Activated naive CD8-positive, alpha-beta T cell treated with anti-CD3 and anti-CD28 coated beads for 36 hours (primary cell): ENCODE data around the gene CDC14B. TPM values are rescaled to one million over a fixed set of nuclear protein-coding genes. Genes with fewer than 3 reads are reported as not detected.
"Not testable (repeated sequence)": the region's sequence is repeated elsewhere in the genome, so short reads cannot be mapped to it uniquely, and the experiment has no call there.

Experiments used
- DNase-seq: peaks from one replicate; pipeline ENCODE4 v3.0.0; 2021
- H3K27ac Mint-ChIP-seq: one replicate; pipeline ENCODE4 v1.8.0; 2022; ENCODE audit warnings: mild to moderate bottlenecking, moderate library complexity, mixed read lengths
- H3K27me3 Mint-ChIP-seq: one replicate; pipeline ENCODE4 v1.8.0; 2022; ENCODE audit warnings: mild to moderate bottlenecking, mixed read lengths
- H3K36me3 Mint-ChIP-seq: one replicate; pipeline ENCODE4 v1.8.0; 2021; ENCODE audit warnings: mild to moderate bottlenecking, mixed read lengths
- H3K4me1 Mint-ChIP-seq: one replicate; pipeline ENCODE4 v1.8.0; 2021; ENCODE audit warnings: mixed read lengths
- H3K4me3 Mint-ChIP-seq: one replicate; pipeline ENCODE4 v1.8.0; 2022; ENCODE audit warnings: mild to moderate bottlenecking, moderate library complexity, mixed read lengths
- H3K9me3 Mint-ChIP-seq: one replicate; pipeline ENCODE4 v1.8.0; 2022; ENCODE audit warnings: mixed read lengths
- total RNA-seq, 2 experiments: library from RNA; stranded (reverse); gene quantifications; one replicate each; pipeline ENCODE4 v1.2.3, GENCODE V29; 2021

Gene CDC14B
- under 1 TPM; 0.56 to 0.70 TPM for total RNA-seq

GRCh38 chr9:96619491-96620180, at the start of gene CDC14B:
CDC14B (minus strand) TSS chr9:96619843; CDS start chr9:96619378, 465 bp downstream.
- no peak within 1 kb of the TSS for H3K27ac Mint-ChIP-seq
- H3K36me3 Mint-ChIP-seq: no peaks in the 10 kb centered on the region
- peaks cover 72% of the 10 kb centered on the region for H3K27me3 Mint-ChIP-seq

GRCh38 chr9:96668868-96669534, 49.4 kb upstream of the CDC14B start:
- no peak overlapping the region for H3K27ac Mint-ChIP-seq
- H3K4me1 Mint-ChIP-seq: no peaks in the 10 kb centered on the region
- no peak overlapping the region for H3K4me3 Mint-ChIP-seq
- H3K9me3 Mint-ChIP-seq: no peaks in the 10 kb centered on the region
- H3K36me3 Mint-ChIP-seq: no peaks in the 10 kb centered on the region
- peaks cover 30% of the 10 kb centered on the region for H3K27me3 Mint-ChIP-seq
- DNase-seq: no peak

More at GRCh38 chr9:96619491-96620180, at the start of gene CDC14B:
- Mint-ChIP-seq H3K4me3 (peak within 1 kb of the TSS; percentile 77), H3K9me3 (no peaks in the 10 kb centered on the region), H3K4me1 (peaks cover 14% of the 10 kb centered on the region)
- peak; percentile 75 for DNase-seq

GRCh38 chr9:96667363-96667728, 47.7 kb upstream of the CDC14B start:
- Mint-ChIP-seq H3K4me3 (peak overlapping the region; percentile 18), H3K27ac (no peak overlapping the region), H3K4me1 (no peaks in the 10 kb centered on the region), H3K27me3 (peaks cover 31% of the 10 kb centered on the region), H3K9me3 (no peaks in the 10 kb centered on the region), H3K36me3 (no peaks in the 10 kb centered on the region)
- no peak for DNase-seq

GRCh38 chr9:96666653-96667362, 47.2 kb upstream of the CDC14B start:
- Mint-ChIP-seq H3K27me3 (peaks cover 27% of the 10 kb centered on the region), H3K4me3 (peak overlapping the region; percentile 18)
- not testable (repeated sequence) for H3K27ac Mint-ChIP-seq, H3K9me3 Mint-ChIP-seq, H3K4me1 Mint-ChIP-seq, H3K36me3 Mint-ChIP-seq
- peak; percentile 6 for DNase-seq

GRCh38 chr9:96665789-96666188, 46.1 kb upstream of the CDC14B start:
- no peaks in the 10 kb centered on the region for H3K9me3 Mint-ChIP-seq
- no peaks in the 10 kb centered on the region for H3K4me1 Mint-ChIP-seq
- H3K4me3 Mint-ChIP-seq: no peak overlapping the region
- no peak overlapping the region for H3K27ac Mint-ChIP-seq
- no peaks in the 10 kb centered on the region for H3K36me3 Mint-ChIP-seq
- peaks cover 19% of the 10 kb centered on the region for H3K27me3 Mint-ChIP-seq
- no peak for DNase-seq

- no peak overlapping the region for H3K27ac Mint-ChIP-seq
- no peak for DNase-seq
- peaks cover 10% of the 10 kb centered on the region for H3K27me3 Mint-ChIP-seq
- H3K36me3 Mint-ChIP-seq: no peaks in the 10 kb centered on the region
- no peaks in the 10 kb centered on the region for H3K4me1 Mint-ChIP-seq
- no peaks in the 10 kb centered on the region for H3K9me3 Mint-ChIP-seq
- H3K4me3 Mint-ChIP-seq: no peak overlapping the region
Observed at GRCh38 chr9:96663506-96664120, 44.0 kb upstream of the CDC14B start.

- H3K4me3 Mint-ChIP-seq: no peak overlapping the region
- no peaks in the 10 kb centered on the region for H3K36me3 Mint-ChIP-seq
- no peaks in the 10 kb centered on the region for H3K4me1 Mint-ChIP-seq
- no peaks in the 10 kb centered on the region for H3K9me3 Mint-ChIP-seq
- H3K27me3 Mint-ChIP-seq: peaks cover 10% of the 10 kb centered on the region
- no peak for DNase-seq
- H3K27ac Mint-ChIP-seq: no peak overlapping the region
Observed at GRCh38 chr9:96661711-96662110, 42.1 kb upstream of the CDC14B start.

GRCh38 chr9:96660692-96661248, 41.1 kb upstream of the CDC14B start:
- DNase-seq: no peak
- Mint-ChIP-seq H3K4me1 (peaks cover 3% of the 10 kb centered on the region), H3K27me3 (peaks cover 8% of the 10 kb centered on the region), H3K27ac (no peak overlapping the region), H3K36me3 (no peaks in the 10 kb centered on the region), H3K4me3 (no peak overlapping the region), H3K9me3 (no peaks in the 10 kb centered on the region)

GRCh38 chr9:96655198-96655851, 35.7 kb upstream of the CDC14B start, which contains the start of gene PRXL2C:
PRXL2C (minus strand) TSS chr9:96655317; CDS start chr9:96655281, 36 bp downstream.
- Mint-ChIP-seq H3K27me3 (no peaks in the 10 kb centered on the region), H3K9me3 (no peaks in the 10 kb centered on the region), H3K4me3 (peak within 1 kb of the TSS; percentile 87), H3K36me3 (no peaks in the 10 kb centered on the region), H3K4me1 (peaks cover 17% of the 10 kb centered on the region), H3K27ac (peak within 1 kb of the TSS; percentile 81)
- DNase-seq: peak; percentile 79

- no peaks in the 10 kb centered on the region for H3K36me3 Mint-ChIP-seq
- H3K4me1 Mint-ChIP-seq: peaks cover 17% of the 10 kb centered on the region
- H3K27me3 Mint-ChIP-seq: no peaks in the 10 kb centered on the region
- peak overlapping the region; percentile 78 for H3K4me3 Mint-ChIP-seq
- DNase-seq: peak; percentile 73
- H3K27ac Mint-ChIP-seq: peak overlapping the region; percentile 81
- H3K9me3 Mint-ChIP-seq: no peaks in the 10 kb centered on the region
Observed at GRCh38 chr9:96654450-96655197, 35.0 kb upstream of the CDC14B start.

- Mint-ChIP-seq H3K27ac (no peak overlapping the region), H3K9me3 (no peaks in the 10 kb centered on the region), H3K4me3 (no peak overlapping the region), H3K27me3 (no peaks in the 10 kb centered on the region), H3K4me1 (peaks cover 17% of the 10 kb centered on the region), H3K36me3 (no peaks in the 10 kb centered on the region)
- DNase-seq: no peak
Observed at GRCh38 chr9:96651626-96652025, 32.0 kb upstream of the CDC14B start.

GRCh38 chr9:96649620-96650324, 30.1 kb upstream of the CDC14B start:
- no peak for DNase-seq
- H3K4me3 Mint-ChIP-seq: no peak overlapping the region
- H3K27ac Mint-ChIP-seq: no peak overlapping the region
- no peaks in the 10 kb centered on the region for H3K27me3 Mint-ChIP-seq
- peaks cover 9% of the 10 kb centered on the region for H3K4me1 Mint-ChIP-seq
- H3K9me3 Mint-ChIP-seq: no peaks in the 10 kb centered on the region
- peaks cover 6% of the 10 kb centered on the region for H3K36me3 Mint-ChIP-seq
